WI38 (cell line): ENCODE results near the gene ITPK1.

ENCODE experiments used
- H3K4me3 ChIP-seq: 2 replicates; pipeline ENCODE4 v1.5.1; 2011; ENCODE audit warnings: low read depth, mild to moderate bottlenecking, control low read depth, low read length
- CTCF ChIP-seq: IDR thresholded peaks from 2 replicates; pipeline ENCODE4 v1.5.1; 2012; ENCODE audit warnings: low read depth, mild to moderate bottlenecking, control low read depth, low read length

The ITPK1 gene

GRCh38 chr14:93019970-93020369 is 95.8 kb downstream of the ITPK1 start:
- no peak overlapping the region for H3K4me3 ChIP-seq
- TF ChIP-seq CTCF, result no peak

GRCh38 chr14:93019367-93019843 is 96.3 kb downstream of the ITPK1 start:
- TF ChIP-seq CTCF, result no peak
- H3K4me3 ChIP-seq, result no peak overlapping the region

- no peak overlapping the region for H3K4me3 ChIP-seq
- no peak for TF ChIP-seq CTCF
These were observed 97.4 kb downstream of the ITPK1 start for GRCh38 chr14:93018366-93018765.

- TF ChIP-seq CTCF, result no peak
- no peak overlapping the region for H3K4me3 ChIP-seq
These were observed 97.8 kb downstream of the ITPK1 start for GRCh38 chr14:93017898-93018297.

GRCh38 chr14:93017301-93017797 is 98.4 kb downstream of the ITPK1 start:
- H3K4me3 ChIP-seq, result no peak overlapping the region
- TF ChIP-seq CTCF, result no peak

GRCh38 chr14:93016275-93016845 is 99.4 kb downstream of the ITPK1 start:
- TF ChIP-seq CTCF, result no peak
- H3K4me3 ChIP-seq, result no peak overlapping the region

GRCh38 chr14:93015505-93015904 is 100.2 kb downstream of the ITPK1 start:
- no peak overlapping the region for H3K4me3 ChIP-seq
- no peak for TF ChIP-seq CTCF
